ENCODE results near the gene SMAD1.

DNA sequence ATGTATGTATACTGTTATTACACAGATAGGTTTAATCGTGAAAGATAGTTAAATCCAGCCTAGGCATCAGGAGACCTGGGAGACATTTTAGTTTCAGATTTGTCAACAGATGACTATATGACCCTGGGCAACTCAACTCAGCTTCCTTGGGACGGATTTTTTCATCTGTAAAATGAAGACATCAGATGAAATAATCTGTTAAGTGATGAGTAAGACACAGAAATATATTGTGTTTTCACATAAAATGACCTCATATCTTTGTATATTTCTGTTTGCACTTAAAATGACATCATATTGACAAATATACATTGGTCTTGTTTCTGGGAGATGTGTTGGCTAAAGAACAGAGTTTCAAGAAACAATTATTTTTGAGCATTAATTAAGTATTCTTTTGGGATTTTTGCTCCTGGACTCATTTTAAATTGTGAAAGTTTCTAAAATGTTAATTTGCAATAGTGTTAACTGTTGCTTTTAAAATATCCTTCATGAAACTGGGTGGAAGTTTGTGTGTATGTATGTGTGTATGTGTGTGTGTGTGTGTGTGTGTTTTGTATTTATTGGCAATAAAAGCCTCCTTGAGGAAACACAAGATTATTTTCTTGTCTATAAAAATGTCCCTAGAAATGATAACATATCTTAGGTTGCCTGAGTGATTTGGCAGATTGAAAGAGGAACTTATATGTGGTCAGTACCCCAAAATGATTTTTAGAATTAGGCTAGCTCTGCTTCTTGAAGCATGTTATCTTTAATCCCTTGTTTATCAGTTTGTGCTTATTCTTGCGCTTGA lies 108.5 kb downstream of the SMAD1 start:
- TF ChIP-seq, protein P1, sequence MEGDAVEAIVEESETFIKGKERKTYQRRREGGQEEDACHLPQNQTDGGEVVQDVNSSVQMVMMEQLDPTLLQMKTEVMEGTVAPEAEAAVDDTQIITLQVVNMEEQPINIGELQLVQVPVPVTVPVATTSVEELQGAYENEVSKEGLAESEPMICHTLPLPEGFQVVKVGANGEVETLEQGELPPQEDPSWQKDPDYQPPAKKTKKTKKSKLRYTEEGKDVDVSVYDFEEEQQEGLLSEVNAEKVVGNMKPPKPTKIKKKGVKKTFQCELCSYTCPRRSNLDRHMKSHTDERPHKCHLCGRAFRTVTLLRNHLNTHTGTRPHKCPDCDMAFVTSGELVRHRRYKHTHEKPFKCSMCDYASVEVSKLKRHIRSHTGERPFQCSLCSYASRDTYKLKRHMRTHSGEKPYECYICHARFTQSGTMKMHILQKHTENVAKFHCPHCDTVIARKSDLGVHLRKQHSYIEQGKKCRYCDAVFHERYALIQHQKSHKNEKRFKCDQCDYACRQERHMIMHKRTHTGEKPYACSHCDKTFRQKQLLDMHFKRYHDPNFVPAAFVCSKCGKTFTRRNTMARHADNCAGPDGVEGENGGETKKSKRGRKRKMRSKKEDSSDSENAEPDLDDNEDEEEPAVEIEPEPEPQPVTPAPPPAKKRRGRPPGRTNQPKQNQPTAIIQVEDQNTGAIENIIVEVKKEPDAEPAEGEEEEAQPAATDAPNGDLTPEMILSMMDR (IDR thresholded peaks at IDR 0.05) = no peak
- no peak for TF ChIP-seq POLR2A (IDR thresholded peaks at IDR 0.05)
